Measurements from ENCODE around the gene MUC21.
"Not testable (repeated sequence)": the region's sequence is repeated elsewhere in the genome, so short reads cannot be mapped to it uniquely, and the experiment has no call there.

The MUC21 gene

GRCh38 chr6:30969171-30969570, 14.3 kb upstream of the MUC21 start:
- not testable (repeated sequence) for DNase-seq (ENCODE audit: low read depth in 3 of 3)

GRCh38 chr6:30970946-30971345, 12.6 kb upstream of the MUC21 start:
- DNase-seq (ENCODE audit: low read depth in 3 of 3) = no peak

- DNase-seq (ENCODE audit: low read depth in 3 of 3) = no peak
Measured at GRCh38 chr6:30972816-30973215, 10.7 kb upstream of the MUC21 start.

DNA sequence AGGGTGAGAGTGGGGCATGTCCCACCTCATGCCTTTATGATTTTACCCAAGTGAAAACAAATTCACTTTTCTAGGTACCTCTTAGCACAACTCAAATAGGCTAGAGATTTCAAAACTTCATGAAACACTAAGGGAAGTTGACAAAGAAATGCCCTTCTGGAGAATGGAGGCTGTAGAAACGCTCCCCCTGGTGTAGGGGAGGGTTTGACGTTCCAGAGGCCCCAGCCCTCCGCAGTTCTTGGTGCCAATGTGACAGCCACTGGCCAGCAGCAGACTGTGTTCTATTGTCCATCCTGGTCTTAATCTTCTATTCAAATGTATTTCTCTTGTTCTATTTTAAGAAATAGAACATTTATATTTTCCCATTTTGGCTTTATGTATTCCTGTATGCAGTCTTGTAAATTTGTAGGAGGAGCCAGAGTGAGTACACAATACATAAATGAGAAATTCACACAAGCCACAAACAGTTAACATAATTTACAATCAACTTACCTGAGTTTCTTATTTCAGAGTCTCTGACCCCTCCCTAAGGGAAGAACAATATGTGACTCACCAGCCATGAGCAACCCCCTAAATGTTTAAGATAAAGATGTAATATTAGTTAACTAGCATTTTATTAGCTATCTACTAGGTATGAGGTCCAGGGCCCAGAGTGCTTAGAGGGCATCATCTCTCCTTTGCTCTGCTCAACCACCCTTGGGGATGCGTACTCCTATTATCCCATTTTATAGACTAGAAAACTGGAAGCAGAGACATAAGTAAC, 8.8 kb upstream of the MUC21 start:
- DNase-seq (ENCODE audit: low read depth in 3 of 3) = no peak

GRCh38 chr6:30979141-30979540, 4.4 kb upstream of the MUC21 start:
- DNase-seq (ENCODE audit: low read depth in 3 of 3) = no peak

- no peak for DNase-seq (ENCODE audit: low read depth in 3 of 3)
Measured at GRCh38 chr6:30979690-30980089, 3.8 kb upstream of the MUC21 start.

DNA sequence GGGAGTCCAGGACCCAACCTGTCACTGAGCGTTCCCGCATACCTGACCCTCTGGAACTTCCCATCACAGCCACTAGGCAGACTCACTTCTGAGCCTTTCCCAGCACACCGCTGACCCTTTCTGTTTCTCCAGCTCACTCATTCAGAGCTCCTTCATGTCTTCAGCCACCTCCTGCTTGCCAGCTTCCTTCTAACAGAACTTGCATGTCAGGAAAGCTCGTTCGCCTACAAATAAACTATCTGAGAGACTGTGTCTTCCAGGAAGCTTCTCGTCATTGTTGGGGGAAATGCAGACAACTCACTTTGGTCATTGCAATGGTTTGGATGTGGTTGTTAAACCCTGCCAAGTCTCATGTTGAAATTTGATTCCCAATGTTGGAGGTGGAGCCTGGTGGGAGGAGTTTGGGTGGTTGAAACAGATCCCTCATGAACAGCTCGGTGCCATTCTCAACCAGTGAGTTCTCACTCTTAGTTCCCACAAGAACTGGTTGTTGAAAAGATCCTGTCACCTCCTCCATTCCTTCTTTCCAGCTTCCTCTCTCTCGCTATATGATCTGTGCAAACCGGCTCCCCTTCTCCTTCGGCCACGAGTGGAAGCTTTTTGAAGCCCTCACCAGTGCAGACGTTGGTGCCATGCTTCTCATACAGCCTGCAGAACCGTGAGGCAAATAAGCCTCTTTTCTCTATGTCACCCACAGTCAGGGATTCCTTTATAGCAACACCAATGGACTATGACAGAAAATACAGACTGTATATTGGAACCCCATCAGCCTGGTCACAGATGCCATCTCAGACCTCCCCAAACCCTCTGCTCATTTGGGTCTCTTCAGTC, 1.4 kb upstream of the MUC21 start:
- no peak for DNase-seq (ENCODE audit: low read depth in 3 of 3)

DNA sequence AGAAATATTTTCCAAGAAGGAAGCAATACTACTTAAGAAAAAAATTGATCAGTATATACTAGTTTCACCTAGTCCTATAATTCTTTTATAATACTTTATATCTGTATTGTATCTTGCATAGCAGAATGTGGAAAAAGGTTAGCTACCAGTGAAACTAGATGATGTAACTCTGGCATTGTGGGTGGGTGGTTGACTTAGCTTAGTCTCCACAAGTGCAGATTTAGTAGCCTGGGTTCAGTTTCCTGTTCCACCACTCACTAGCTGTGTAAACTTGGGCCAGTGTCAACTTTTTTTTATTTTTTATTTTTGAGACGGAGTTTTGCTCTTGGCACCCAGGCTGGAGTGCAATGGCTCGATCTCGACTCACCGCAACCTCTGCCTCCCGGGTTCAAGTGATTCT, 2.0 kb downstream of the MUC21 start:
- DNase-seq (ENCODE audit: low read depth in 3 of 3) = no peak

DNA sequence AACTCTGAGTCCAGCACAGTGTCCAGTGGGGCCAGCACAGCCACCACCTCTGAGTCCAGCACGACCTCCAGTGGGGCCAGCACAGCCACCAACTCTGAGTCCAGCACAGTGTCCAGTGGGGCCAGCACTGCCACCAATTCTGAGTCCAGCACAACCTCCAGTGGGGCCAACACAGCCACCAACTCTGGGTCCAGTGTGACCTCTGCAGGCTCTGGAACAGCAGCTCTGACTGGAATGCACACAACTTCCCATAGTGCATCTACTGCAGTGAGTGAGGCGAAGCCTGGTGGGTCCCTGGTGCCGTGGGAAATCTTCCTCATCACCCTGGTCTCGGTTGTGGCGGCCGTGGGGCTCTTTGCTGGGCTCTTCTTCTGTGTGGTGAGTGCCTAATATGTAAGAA, 3.8 kb downstream of the MUC21 start:
- DNase-seq (ENCODE audit: low read depth in 3 of 3) = no peak

DNA sequence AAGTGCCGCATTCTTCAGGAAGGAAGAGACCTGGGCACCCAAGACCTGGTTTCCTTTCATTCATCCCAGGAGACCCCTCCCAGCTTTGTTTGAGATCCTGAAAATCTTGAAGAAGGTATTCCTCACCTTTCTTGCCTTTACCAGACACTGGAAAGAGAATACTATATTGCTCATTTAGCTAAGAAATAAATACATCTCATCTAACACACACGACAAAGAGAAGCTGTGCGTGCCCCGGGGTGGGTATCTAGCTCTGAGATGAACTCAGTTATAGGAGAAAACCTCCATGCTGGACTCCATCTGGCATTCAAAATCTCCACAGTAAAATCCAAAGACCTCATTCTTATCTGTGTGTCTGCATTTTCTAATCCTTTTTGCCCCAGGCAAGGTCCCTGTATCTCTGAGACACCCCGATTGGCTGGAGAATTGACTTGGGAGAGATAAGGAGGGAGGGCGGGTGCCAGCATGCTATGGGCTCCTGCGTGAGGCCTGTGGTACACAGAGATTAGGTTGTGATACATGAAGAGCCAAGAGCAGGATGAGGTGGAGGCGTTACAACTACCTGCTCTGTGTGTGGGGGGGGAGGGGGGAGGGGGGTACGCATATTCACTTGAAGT, 4.8 kb downstream of the MUC21 start:
- no peak for DNase-seq (ENCODE audit: low read depth in 3 of 3)

GRCh38 chr6:30990422-30991086, 7.0 kb downstream of the MUC21 start:
- no peak for DNase-seq (ENCODE audit: low read depth in 3 of 3)

DNA sequence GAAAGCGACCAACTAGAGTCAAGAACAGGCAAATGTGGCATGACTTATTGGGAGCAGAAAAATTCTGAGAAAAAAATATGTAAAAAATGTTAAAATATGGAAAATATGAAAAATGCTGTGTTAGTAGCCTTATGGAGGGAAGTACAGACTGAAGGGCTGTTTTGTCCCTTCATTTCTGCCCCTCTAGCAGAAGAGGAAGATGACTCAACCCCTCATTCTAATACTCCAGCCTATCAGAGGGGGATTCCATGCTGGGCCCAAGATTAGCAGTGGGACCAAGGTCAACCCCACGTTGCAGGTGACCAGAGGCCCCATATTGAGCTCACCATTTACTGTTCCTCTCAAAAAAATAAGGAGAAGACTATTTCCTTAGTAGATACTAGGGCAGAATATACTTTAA, 8.4 kb downstream of the MUC21 start:
- DNase-seq (ENCODE audit: low read depth in 3 of 3) = no peak

DNA sequence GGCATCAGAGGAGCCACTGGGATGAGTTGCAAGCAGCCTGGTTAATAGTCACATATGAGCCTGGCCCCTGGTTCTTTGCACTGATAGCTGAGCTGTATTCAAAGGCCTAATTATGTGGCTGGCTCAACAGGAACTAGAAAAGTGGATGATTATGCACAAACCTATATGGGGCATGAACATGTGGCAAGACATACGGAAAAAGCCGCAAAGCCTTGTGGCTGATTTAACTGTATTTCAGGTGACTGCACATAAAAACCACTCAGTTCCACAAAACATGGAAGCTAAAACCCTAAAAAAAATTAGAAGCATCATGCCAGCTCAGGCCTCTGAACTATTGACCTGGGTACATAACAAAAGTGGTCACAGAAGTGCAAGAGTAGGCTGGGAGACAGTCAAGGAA, 13.8 kb downstream of the MUC21 start:
- no peak for DNase-seq (ENCODE audit: low read depth in 3 of 3)

GRCh38 chr6:30998785-30999184, 15.3 kb downstream of the MUC21 start:
- DNase-seq (ENCODE audit: low read depth in 3 of 3) = no peak

- DNase-seq (ENCODE audit: low read depth in 3 of 3) = not testable (repeated sequence)
Measured at GRCh38 chr6:31000067-31000860, 16.7 kb downstream of the MUC21 start.

GRCh38 chr6:31001281-31001888, 17.9 kb downstream of the MUC21 start:
- no peak for DNase-seq (ENCODE audit: low read depth in 3 of 3)

DNA sequence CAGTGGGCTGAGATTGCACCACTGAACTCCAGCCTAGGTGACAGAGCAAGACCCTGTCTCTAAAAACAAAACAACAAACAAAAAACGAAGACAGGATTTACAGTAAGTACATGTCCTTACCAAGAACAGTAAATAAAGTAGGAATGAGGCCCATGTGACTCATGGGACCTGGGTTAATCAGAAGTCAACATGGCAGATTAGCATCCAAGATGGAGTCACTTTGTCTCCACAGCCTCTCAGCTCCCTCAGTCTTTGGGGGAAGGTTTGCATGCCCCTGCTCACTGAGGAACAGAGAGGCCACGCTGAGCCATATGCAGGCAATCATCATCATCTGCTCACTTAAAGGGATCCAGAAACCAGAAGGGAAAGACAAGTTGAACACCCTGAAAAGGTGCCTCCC, 19.0 kb downstream of the MUC21 start:
- DNase-seq (ENCODE audit: low read depth in 3 of 3) = no peak

DNA sequence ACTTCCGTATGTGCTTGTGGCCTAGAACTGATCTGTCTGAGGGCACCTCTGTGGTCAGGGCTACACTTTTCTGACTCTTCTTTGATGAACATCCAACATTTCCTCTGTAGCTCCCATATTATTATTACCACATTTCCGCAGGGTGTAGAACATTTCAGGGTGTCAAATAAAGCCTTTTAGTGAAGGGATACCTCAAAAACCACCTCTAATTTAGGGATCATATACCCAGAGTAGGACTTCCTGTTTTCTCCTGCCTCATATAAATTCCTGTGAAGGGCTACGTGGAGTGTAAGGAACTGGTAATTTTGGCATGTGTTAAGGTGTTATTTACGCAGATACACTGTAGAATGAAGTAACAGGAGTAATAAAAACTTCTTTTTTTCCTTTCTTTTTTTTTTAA, 21.3 kb downstream of the MUC21 start:
- DNase-seq (ENCODE audit: low read depth in 3 of 3) = no peak

DNA sequence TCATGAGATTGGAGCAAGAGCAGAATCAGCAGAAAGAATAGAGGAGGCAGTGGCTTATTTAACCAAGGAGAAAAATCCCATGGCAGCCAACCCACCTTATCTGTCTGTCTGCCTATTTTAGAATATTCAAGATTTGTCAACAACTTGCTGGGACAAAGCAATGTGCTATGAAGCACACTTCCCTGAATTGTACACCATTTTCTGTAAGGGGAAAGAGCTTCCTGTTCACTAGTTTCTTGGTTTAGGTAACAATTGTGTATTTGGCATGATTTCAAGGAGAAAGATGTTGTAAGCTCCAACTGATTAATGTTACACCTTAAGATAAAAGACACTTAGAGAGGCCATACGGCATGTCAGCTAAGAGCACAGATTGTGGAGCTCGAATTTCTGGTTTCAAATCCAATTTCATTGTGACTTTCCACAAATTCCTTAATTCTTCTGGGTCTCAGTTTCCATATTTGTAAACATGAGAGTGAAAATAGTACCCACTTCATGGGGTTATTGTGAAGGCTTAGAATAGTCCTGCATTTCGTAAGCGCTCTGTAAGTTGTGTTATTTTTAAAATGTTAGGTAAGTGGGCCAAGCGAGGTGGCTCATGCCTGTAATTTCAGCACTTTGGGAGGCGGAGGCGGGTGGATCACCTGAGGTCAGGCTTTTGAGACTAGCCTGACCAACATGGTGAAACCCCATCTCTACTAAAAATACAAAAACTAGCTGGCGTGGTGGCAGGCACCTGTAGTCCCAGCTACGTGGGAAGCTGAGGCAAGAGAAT, 21.9 kb downstream of the MUC21 start:
- DNase-seq (ENCODE audit: low read depth in 3 of 3) = no peak

DNA sequence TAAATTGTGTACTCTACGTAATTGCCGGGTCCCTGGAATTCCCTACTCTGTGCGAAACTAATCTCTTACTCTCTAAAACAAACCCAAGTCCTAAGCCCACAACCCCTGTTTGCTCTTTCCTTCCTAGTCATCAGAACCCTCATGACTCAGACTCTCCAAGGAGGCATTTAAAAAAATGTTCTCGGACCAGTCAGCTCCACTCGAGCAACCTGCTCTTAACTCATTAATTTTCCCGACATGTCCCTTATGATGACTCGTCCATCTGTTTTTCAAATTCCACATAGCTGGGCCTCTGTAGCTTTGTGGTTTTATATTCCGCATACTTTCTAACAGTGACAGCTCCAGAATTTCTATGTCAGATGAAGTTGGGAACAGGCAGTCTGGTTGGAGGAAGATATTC, 24.2 kb downstream of the MUC21 start:
- no peak for DNase-seq (ENCODE audit: low read depth in 3 of 3)
